ENCODE measurements around the gene FTCD. TPM values are rescaled to one million over a fixed set of nuclear protein-coding genes. Genes with fewer than 3 reads are reported as not detected.
A peak's percentile ranks its signal among the peaks of the same experiment; 100 is the strongest.

FTCD gene
- total RNA-seq, 6 experiments from 2014 or later: 141 to 668 (median 417) TPM

GRCh38 chr21:46160907-46161632 lies 5.7 kb upstream of the FTCD start:
- TF ChIP-seq CTCF (IDR thresholded peaks at IDR 0.05) (no peak), POLR2A (IDR thresholded peaks at IDR 0.05) (no peak)
- Histone ChIP-seq H3K27me3 (no peaks in the 10 kb centered on the region), H3K4me3 (no peak overlapping the region), H3K9me3 (no peaks in the 10 kb centered on the region), H3K4me1 (peaks cover 0 to 7% (median 2%) of the 10 kb centered on the region in 4 donors), H3K27ac (no peak overlapping the region), H3K36me3 (no peaks in the 10 kb centered on the region)
- intact Hi-C loops (cut with DNase I): no loop called here
- no peak for ATAC-seq
- 56% methylated on average over 27 of the region's 72 CpGs for WGBS (ENCODE audit: insufficient coverage, low coverage, low lambda C conversion rate, missing lambda C conversion rate)
- peak in 1 of 3 donors; percentile 47 for DNase-seq

GRCh38 chr21:46160657-46160906 lies 5.2 kb upstream of the FTCD start:
- no peaks in the 10 kb centered on the region for H3K27me3 ChIP-seq
- H3K9me3 ChIP-seq: no peaks in the 10 kb centered on the region
- 96% methylated on average over 15 of the region's 22 CpGs for WGBS (ENCODE audit: insufficient coverage, low coverage, low lambda C conversion rate, missing lambda C conversion rate)
- H3K4me3 ChIP-seq: no peak overlapping the region
- ATAC-seq: no peak
- H3K36me3 ChIP-seq: no peaks in the 10 kb centered on the region
- intact Hi-C loops (cut with DNase I): no loop called here
- TF ChIP-seq CTCF (IDR thresholded peaks at IDR 0.05) (no peak), POLR2A (IDR thresholded peaks at IDR 0.05) (no peak)
- H3K27ac ChIP-seq: no peak overlapping the region
- no peak for DNase-seq
- peaks cover 0 to 7% (median 2%) of the 10 kb centered on the region in 4 donors for H3K4me1 ChIP-seq

- no CpG with 5 or more reads among the region's 32 CpGs for WGBS (ENCODE audit: insufficient coverage, low coverage, low lambda C conversion rate, missing lambda C conversion rate)
- H3K4me3 ChIP-seq: no peak overlapping the region
- ATAC-seq (no peak), DNase-seq (peak in 1 of 3 donors; percentile 38)
- intact Hi-C loops (cut with DNase I): no loop called here
- H3K9me3 ChIP-seq: no peaks in the 10 kb centered on the region
- TF ChIP-seq POLR2A (IDR thresholded peaks at IDR 0.05) (no peak), CTCF (IDR thresholded peaks at IDR 0.05) (no peak)
- peaks cover 0 to 7% (median 2%) of the 10 kb centered on the region in 4 donors for H3K4me1 ChIP-seq
- no peak overlapping the region for H3K27ac ChIP-seq
- no peaks in the 10 kb centered on the region for H3K36me3 ChIP-seq
- no peaks in the 10 kb centered on the region for H3K27me3 ChIP-seq
Observed at GRCh38 chr21:46159841-46160656, 4.7 kb upstream of the FTCD start.

GRCh38 chr21:46159390-46159789 lies 4.0 kb upstream of the FTCD start:
- peak in 1 of 3 donors; percentile 29 for DNase-seq
- ATAC-seq: no peak
- Histone ChIP-seq H3K9me3 (no peaks in the 10 kb centered on the region), H3K4me1 (peaks cover 0 to 7% (median 2%) of the 10 kb centered on the region in 4 donors), H3K36me3 (no peaks in the 10 kb centered on the region), H3K27me3 (no peaks in the 10 kb centered on the region), H3K27ac (no peak overlapping the region), H3K4me3 (no peak overlapping the region)
- intact Hi-C loops (cut with DNase I): no loop called here
- TF ChIP-seq POLR2A (IDR thresholded peaks at IDR 0.05) (no peak), CTCF (IDR thresholded peaks at IDR 0.05) (no peak)
- 90% methylated on average over 4 of the region's 12 CpGs for WGBS (ENCODE audit: insufficient coverage, low coverage, low lambda C conversion rate, missing lambda C conversion rate)

All from right lobe of liver (tissue), 6 donors.